SH-SY5Y (cell line): ENCODE measurements around the gene ZMIZ1.

Source experiments
- GATA2 ChIP-seq: IDR thresholded peaks from 2 replicates; pipeline ENCODE4 v1.6.1; 2011; ENCODE audit warnings: mild to moderate bottlenecking, low read depth, low read length
- GATA3 ChIP-seq: IDR thresholded peaks from 2 replicates; pipeline ENCODE4 v1.6.1; 2011; ENCODE audit warnings: low read depth, mild to moderate bottlenecking, low read length, moderate library complexity

- no peak for TF ChIP-seq GATA2
- no peak for TF ChIP-seq GATA3
Measured at GRCh38 chr10:79335094-79335469, 266.3 kb downstream of the ZMIZ1 start.
